Mesothelial cell of epicardium (in vitro differentiated cells): ENCODE data around the gene FLNB. TPM values are rescaled to one million over a fixed set of nuclear protein-coding genes. Genes with fewer than 3 reads are reported as not detected.

ENCODE experiments used
- DNase-seq, 2 experiments: peaks; one replicate each; pipeline ENCODE4 v3.0.0; 2021; ENCODE audit warnings: low spot score in 2 of 2; ENCODE audit not compliant: unreplicated experiment in 2 of 2
- H3K27ac Mint-ChIP-seq: 2 replicates; pipeline ENCODE4 v1.8.0; 2021; ENCODE audit warnings: mixed read lengths
- H3K27me3 Mint-ChIP-seq: 2 replicates; pipeline ENCODE4 v1.8.0; 2021; ENCODE audit warnings: low read depth, mixed read lengths
- H3K36me3 Mint-ChIP-seq: 2 replicates; pipeline ENCODE4 v1.8.0; 2021; ENCODE audit warnings: mixed read lengths
- H3K4me1 Mint-ChIP-seq: 2 replicates; pipeline ENCODE4 v1.8.0; 2021; ENCODE audit warnings: mixed read lengths
- H3K4me3 Mint-ChIP-seq: 2 replicates; pipeline ENCODE4 v1.8.0; 2021; ENCODE audit warnings: mild to moderate bottlenecking, moderate library complexity, mixed read lengths
- H3K9me3 Mint-ChIP-seq: 2 replicates; pipeline ENCODE4 v1.8.0; 2021; ENCODE audit warnings: mixed read lengths
- CTCF ChIP-seq: fragments of 200-600 bp; sonication (generic); IDR thresholded peaks from one replicate; pipeline ENCODE4 v1.5.0; 2021; ENCODE audit warnings: antibody characterized with exemption; ENCODE audit not compliant: unreplicated experiment
- total RNA-seq: library from RNA; stranded (reverse); gene quantifications from 3 replicates; pipeline ENCODE4 v1.2.1, GENCODE V29; 2021

The FLNB gene
- total RNA-seq, 1 donor from 2014 or later: 190 TPM

GRCh38 chr3:58058361-58059263, 50.4 kb downstream of the FLNB start:
- no peak for DNase-seq
- no peak for TF ChIP-seq CTCF
- Mint-ChIP-seq H3K4me1 (peaks cover 48% of the 10 kb centered on the region), H3K4me3 (no peak overlapping the region), H3K9me3 (no peaks in the 10 kb centered on the region), H3K27ac (peak overlapping the region; percentile 93), H3K36me3 (no peaks in the 10 kb centered on the region), H3K27me3 (no peaks in the 10 kb centered on the region)

GRCh38 chr3:58059349-58060321, 51.4 kb downstream of the FLNB start:
- H3K4me1 Mint-ChIP-seq: peaks cover 54% of the 10 kb centered on the region
- DNase-seq: no peak
- peak overlapping the region; percentile 93 for H3K27ac Mint-ChIP-seq
- H3K9me3 Mint-ChIP-seq: no peaks in the 10 kb centered on the region
- no peak for TF ChIP-seq CTCF
- no peaks in the 10 kb centered on the region for H3K36me3 Mint-ChIP-seq
- H3K4me3 Mint-ChIP-seq: no peak overlapping the region
- H3K27me3 Mint-ChIP-seq: no peaks in the 10 kb centered on the region

GRCh38 chr3:58062472-58062871, 54.2 kb downstream of the FLNB start:
- peak overlapping the region; percentile 50 for H3K4me3 Mint-ChIP-seq
- no peak for TF ChIP-seq CTCF
- H3K36me3 Mint-ChIP-seq: no peaks in the 10 kb centered on the region
- H3K27ac Mint-ChIP-seq: peak overlapping the region; percentile 94
- H3K9me3 Mint-ChIP-seq: no peaks in the 10 kb centered on the region
- H3K27me3 Mint-ChIP-seq: no peaks in the 10 kb centered on the region
- no peak for DNase-seq
- peaks cover 76% of the 10 kb centered on the region for H3K4me1 Mint-ChIP-seq

- no peak for DNase-seq
- Mint-ChIP-seq H3K4me3 (peak overlapping the region; percentile 13), H3K9me3 (no peaks in the 10 kb centered on the region), H3K27ac (peak overlapping the region; percentile 94), H3K27me3 (no peaks in the 10 kb centered on the region), H3K4me1 (peaks cover 79% of the 10 kb centered on the region), H3K36me3 (no peaks in the 10 kb centered on the region)
- TF ChIP-seq CTCF: no peak
Measured at GRCh38 chr3:58063022-58063815, 55.0 kb downstream of the FLNB start.
